A549 (cell line): ENCODE results near the gene DIS3L2. TPM values are rescaled to one million over a fixed set of nuclear protein-coding genes. Genes with fewer than 3 reads are reported as not detected.

Experiments used
- ATAC-seq, 2 experiments: fragments of 200-7000 bp in 1 of 2; fragments of >200 bp in 1 of 2; cut with Nextera tagmentation in 1 of 2; cut with Tn5 transposase in 1 of 2; 3 replicates each; pipeline versions ENCODE4 v1.8.0 to v1.9.1; 2018 to 2020; ENCODE audit warnings: mild to moderate bottlenecking in 1 of 2, moderate library complexity in 1 of 2
- CTCF ChIA-PET: fragments of 300-600 bp; sonication (Branson Sonifier 250); formaldehyde crosslinking; extraction: SDS; loops from one replicate; lab custom pipeline; 2021; ENCODE audit warnings: antibody characterized with exemption, inconsistent platforms; lab: Yijun Ruan, JAX
- POLR2A ChIA-PET: fragments of 350-600 bp; formaldehyde crosslinking; extraction: SDS; loops from one replicate; lab custom pipeline; 2021; ENCODE audit warnings: antibody characterized with exemption, inconsistent platforms; lab: Yijun Ruan, JAX
- DNase-seq, 2 experiments: peaks; one replicate each; pipeline versions ENCODE4 v3.0.0 to v3.0.0-alpha.2; 2011 to 2016; ENCODE audit warnings: low read depth in 1 of 2, low spot score in 1 of 2
- FAIRE-seq: peaks from 2 replicates; lab custom pipeline; 2011; peaks lifted over from hg19 to GRCh38; lab: Jason Lieb, UNC
- H3K27ac ChIP-seq, 2 experiments: fragments of >200 bp; sonication (Bioruptor Twin); formaldehyde crosslinking; 3 replicates each; pipeline ENCODE4 v1.5.1; 2016 to 2017
- H3K4me1 ChIP-seq: fragments of >200 bp; sonication (Bioruptor Twin); formaldehyde crosslinking; 3 replicates; pipeline ENCODE4 v1.6.1; 2016
- H3K4me2 ChIP-seq: fragments of >200 bp; sonication (Bioruptor Twin); formaldehyde crosslinking; 3 replicates; pipeline ENCODE4 v1.6.1; 2016
- H3K4me3 ChIP-seq: fragments of >200 bp; sonication (Bioruptor Twin); formaldehyde crosslinking; 3 replicates; pipeline ENCODE4 v1.5.1; 2016
- H3K9me3 ChIP-seq: fragments of >200 bp; sonication (Bioruptor Twin); formaldehyde crosslinking; 3 replicates; pipeline ENCODE4 v1.6.1; 2016
- BHLHE40 ChIP-seq: IDR thresholded peaks from 2 replicates; pipeline ENCODE4 v1.6.1; 2012; ENCODE audit warnings: low read depth, low read length, inconsistent platforms
- CBX2 ChIP-seq: fragments of 200-600 bp; sonication (generic); IDR thresholded peaks from 2 replicates; pipeline ENCODE4 v1.6.1; 2016; ENCODE audit warnings: low read depth, mild to moderate bottlenecking, borderline replicate concordance
- CBX8 ChIP-seq: fragments of 200-600 bp; sonication (generic); IDR thresholded peaks from 2 replicates; pipeline ENCODE4 v1.6.1; 2016
- CEBPB ChIP-seq, 2 experiments: fragments of >200 bp in 1 of 2; sonication (Bioruptor Twin) in 1 of 2; formaldehyde crosslinking in 1 of 2; IDR thresholded peaks; 2 replicates each; pipeline ENCODE4 v1.6.1; 2012 to 2016
- CHD2 ChIP-seq: fragments of 150-350 bp; IDR thresholded peaks from 2 replicates; pipeline ENCODE4 v1.6.1; 2014; ENCODE audit warnings: low read length; ENCODE audit not compliant: partially characterized antibody
- CHD4 ChIP-seq: fragments of 200-600 bp; sonication (generic); IDR thresholded peaks from 2 replicates; pipeline ENCODE4 v1.6.1; 2016; ENCODE audit warnings: antibody characterized with exemption, mild to moderate bottlenecking, borderline replicate concordance
- ELK1 ChIP-seq: fragments of 150-350 bp; IDR thresholded peaks from 2 replicates; pipeline ENCODE4 v1.6.1; 2014; ENCODE audit warnings: low read depth, mild to moderate bottlenecking, low read length
- ESRRA ChIP-seq: fragments of 150-350 bp; IDR thresholded peaks from 2 replicates; pipeline ENCODE4 v1.6.1; 2014; ENCODE audit warnings: mild to moderate bottlenecking, low read length, borderline replicate concordance
- FOXS1 ChIP-seq: fragments of 250-450 bp; sonication (Bioruptor Pico); IDR thresholded peaks from 2 replicates; pipeline ENCODE4 v1.5.0; 2020; ENCODE audit warnings: mild to moderate bottlenecking, moderate library complexity
- HDAC2 ChIP-seq: fragments of 200-600 bp; sonication (generic); IDR thresholded peaks from 2 replicates; pipeline ENCODE4 v1.6.1; 2016
- JUNB ChIP-seq: fragments of >200 bp; sonication (Bioruptor Twin); formaldehyde crosslinking; IDR thresholded peaks from 2 replicates; pipeline ENCODE4 v1.6.1; 2016
- KDM1A ChIP-seq: fragments of 200-600 bp; sonication (generic); IDR thresholded peaks from 2 replicates; pipeline ENCODE4 v1.6.1; 2016; ENCODE audit warnings: low read depth, mild to moderate bottlenecking
- MAZ ChIP-seq: fragments of 150-350 bp; IDR thresholded peaks from 2 replicates; pipeline ENCODE4 v1.6.1; 2014; ENCODE audit warnings: antibody characterized with exemption, low read depth, low read length, borderline replicate concordance
- MYC ChIP-seq: IDR thresholded peaks from 2 replicates; pipeline ENCODE4 v1.6.1; 2012; ENCODE audit warnings: mild to moderate bottlenecking, inconsistent platforms, low read length, improper control_type of control experiment, borderline replicate concordance
- NFE2L2 ChIP-seq: fragments of 150-350 bp; conservative IDR thresholded peaks from 2 replicates; pipeline ENCODE4 v1.6.1; 2014; ENCODE audit warnings: low read length
- NR3C1 ChIP-seq: fragments of >200 bp; sonication (Bioruptor Twin); formaldehyde crosslinking; IDR thresholded peaks from 3 replicates; pipeline ENCODE4 v1.6.1; 2017
- PBX3 ChIP-seq: IDR thresholded peaks from 2 replicates; pipeline ENCODE4 v1.6.1; 2012
- POLR2A ChIP-seq: IDR thresholded peaks from 2 replicates; pipeline ENCODE4 v1.6.1; 2012; ENCODE audit warnings: mild to moderate bottlenecking, low read length
- RAD21 ChIP-seq, 2 experiments: fragments of >200 bp in 1 of 2; sonication (Bioruptor Twin) in 1 of 2; formaldehyde crosslinking in 1 of 2; IDR thresholded peaks in 1 of 2; conservative IDR thresholded peaks in 1 of 2; 2 replicates in 1 of 2; 3 replicates in 1 of 2; pipeline ENCODE4 v1.6.1; 2012 to 2018; ENCODE audit warnings: inconsistent platforms in 1 of 2
- RARB ChIP-seq: fragments of 250-450 bp; sonication (Bioruptor Pico); IDR thresholded peaks from 2 replicates; pipeline ENCODE4 v1.8.0; 2021; ENCODE audit warnings: mild to moderate bottlenecking, moderate library complexity
- RFX5 ChIP-seq: fragments of 450-650 bp; IDR thresholded peaks from 2 replicates; pipeline ENCODE4 v1.7.1; 2014; ENCODE audit warnings: antibody characterized with exemption, mild to moderate bottlenecking, moderate library complexity
- SREBF2 ChIP-seq: fragments of 450-650 bp; IDR thresholded peaks from 2 replicates; pipeline ENCODE4 v1.6.1; 2014; ENCODE audit warnings: mild to moderate bottlenecking, moderate library complexity
- TP53 ChIP-seq: fragments of 250-450 bp; sonication (Bioruptor Pico); IDR thresholded peaks from 2 replicates; pipeline ENCODE4 v1.5.0; 2021; ENCODE audit warnings: mild to moderate bottlenecking, moderate library complexity
- ZFP36 ChIP-seq: fragments of 450-650 bp; IDR thresholded peaks from 2 replicates; pipeline ENCODE4 v1.6.1; 2014; ENCODE audit warnings: borderline replicate concordance; ENCODE audit not compliant: partially characterized antibody
- WGBS: methylation state at CpG from one replicate; pipeline ENCODE4 v1.1.6; 2017; ENCODE audit errors: missing lambda C conversion rate; 5-methylcytosine and 5-hydroxymethylcytosine counted together
- polyA plus RNA-seq, 4 experiments: library from polyadenylated mRNA; depleted of rRNA in 3 of 4; stranded (reverse); fragments of >200 nt; fragmentation: RNase III in 1 of 4; extraction: RNeasy Plus Mini Kit Qiagen cat#74134 plus additional on column Dnase treatment in 1 of 4; gene quantifications; 2 replicates in 3 of 4; 3 replicates in 1 of 4; pipeline ENCODE4 v1.2.3, GENCODE V29; 2011 to 2017

DIS3L2 gene
- polyA plus RNA-seq, 2 of the 4 experiments (the other 2 are of a cell fraction): 14.9 to 15.4 TPM

GRCh38 chr2:232014681-232015080 lies 53.2 kb downstream of the DIS3L2 start:
- no peak for ATAC-seq

GRCh38 chr2:232018181-232018580 lies 56.7 kb downstream of the DIS3L2 start:
- POLR2A ChIA-PET: no interaction called here

More at GRCh38 chr2:232014681-232015080, 53.2 kb downstream of the DIS3L2 start:
- WGBS: 97% methylated on average over 4 of the region's 4 CpGs
- Histone ChIP-seq H3K9me3 (no peaks in the 10 kb centered on the region), H3K4me3 (no peak overlapping the region), H3K4me1 (no peaks in the 10 kb centered on the region; the same call in 2 of the 3 replicates), H3K27ac (no peak overlapping the region), H3K4me2 (no peak overlapping the region)
- TF ChIP-seq MYC: no peak
- no peak for TF ChIP-seq NR3C1
- TF ChIP-seq RFX5: no peak
- no peak for DNase-seq
- ChIA-PET POLR2A (no interaction called here), CTCF (interaction anchor here (1.0 to 1.2 kb wide), 2 partner anchors 13 to 108 kb away, joined by 3 read pairs; no protein-coding TSS in a partner anchor)
- FAIRE-seq: no peak

GRCh38 chr2:232022718-232023117 lies 61.2 kb downstream of the DIS3L2 start:
- Histone ChIP-seq H3K27ac (no peak overlapping the region), H3K4me3 (no peak overlapping the region), H3K4me1 (no peaks in the 10 kb centered on the region), H3K4me2 (no peak overlapping the region), H3K9me3 (no peaks in the 10 kb centered on the region)
- ChIA-PET POLR2A (no interaction called here), CTCF (interaction anchor here (0.8 to 0.9 kb wide), 2 partner anchors 16 to 259 kb away, joined by 4 read pairs; no protein-coding TSS in a partner anchor)
- TF ChIP-seq CHD4 (no peak), ZFP36 (no peak), ELK1 (no peak), CEBPB (IDR thresholded peaks at IDR 0.05) (no peak), CBX8 (no peak), BHLHE40 (no peak), CHD2 (no peak), POLR2A (no peak), NR3C1 (no peak), MAZ (no peak)
- WGBS: 94% methylated on average over 3 of the region's 3 CpGs
- ATAC-seq: no peak
- no peak for DNase-seq
- FAIRE-seq: no peak

More at GRCh38 chr2:232018181-232018580, 56.7 kb downstream of the DIS3L2 start:
- Histone ChIP-seq H3K4me2 (no peak overlapping the region), H3K9me3 (no peaks in the 10 kb centered on the region), H3K27ac (no peak overlapping the region), H3K4me1 (no peaks in the 10 kb centered on the region), H3K4me3 (no peak overlapping the region)
- CTCF ChIA-PET: no interaction called here
- FAIRE-seq (no peak), DNase-seq (no peak), ATAC-seq (no peak)
- no peak for TF ChIP-seq ESRRA
- TF ChIP-seq CHD2: no peak
- TF ChIP-seq CBX2: no peak
- TF ChIP-seq TP53 (CRISPR knock-in tag): no peak
- no peak for TF ChIP-seq SREBF2
- no peak for TF ChIP-seq NFE2L2
- 82% methylated on average over 4 of the region's 4 CpGs for WGBS

- no peak overlapping the region for H3K4me2 ChIP-seq
- no peak overlapping the region for H3K27ac ChIP-seq
- no peak for ATAC-seq
- DNase-seq: no peak
- FAIRE-seq: no peak
- CTCF ChIA-PET: interaction anchor here (0.7 to 1.0 kb wide), 3 partner anchors 13 to 259 kb away, joined by 3 to 4 read pairs (median 4); no protein-coding TSS in a partner anchor
- TF ChIP-seq TP53 (CRISPR knock-in tag): no peak
- TF ChIP-seq KDM1A: no peak
- no peak for TF ChIP-seq RAD21 (conservative IDR thresholded peaks at IDR 0.05 in 1 of 2, IDR thresholded peaks at IDR 0.05 in 1 of 2)
- TF ChIP-seq ELK1: no peak
- TF ChIP-seq PBX3: no peak
- no peak for TF ChIP-seq FOXS1
- no peak for TF ChIP-seq JUNB
- TF ChIP-seq RARB (CRISPR knock-in tag): no peak
- TF ChIP-seq HDAC2: no peak
- no peak for TF ChIP-seq CEBPB (IDR thresholded peaks at IDR 0.05)
- no peaks in the 10 kb centered on the region for H3K4me1 ChIP-seq
- H3K4me3 ChIP-seq: no peak overlapping the region
- POLR2A ChIA-PET: no interaction called here
- H3K9me3 ChIP-seq: no peaks in the 10 kb centered on the region
These were observed 61.9 kb downstream of the DIS3L2 start for GRCh38 chr2:232023426-232023825.
